BLaER1 treated with 17β-estradiol and CSF1 and Interleukin-3, amounts not matched to agents 10 nM and 100 nM (cell line): ENCODE measurements around the gene SLC24A4.

ENCODE experiments used
- H3K27ac ChIP-seq, 11 experiments: shearing (Covaris generic); formaldehyde crosslinking; 2 replicates each; pipeline ENCODE4 v1.8.1; 2022
- H3K27me3 ChIP-seq, 11 experiments: shearing (Covaris generic); formaldehyde crosslinking; 2 replicates each; pipeline ENCODE4 v1.8.1; 2022
- H3K36me3 ChIP-seq, 11 experiments: shearing (Covaris generic); formaldehyde crosslinking; 2 replicates each; pipeline ENCODE4 v1.8.1; 2022
- H3K4me1 ChIP-seq, 10 experiments: shearing (Covaris generic); formaldehyde crosslinking; 2 replicates each; pipeline ENCODE4 v1.8.1; 2022
- H3K4me2 ChIP-seq, 11 experiments: shearing (Covaris generic); formaldehyde crosslinking; 2 replicates each; pipeline ENCODE4 v1.8.1; 2022
- H3K4me3 ChIP-seq, 10 experiments: shearing (Covaris generic); formaldehyde crosslinking; 2 replicates each; pipeline ENCODE4 v1.8.1; 2022
- H3K9ac ChIP-seq, 11 experiments: shearing (Covaris generic); formaldehyde crosslinking; 2 replicates each; pipeline ENCODE4 v1.8.1; 2022
- H3K9me3 ChIP-seq, 11 experiments: shearing (Covaris generic); formaldehyde crosslinking; replicated peaks in 1 of 11; 2 replicates each; pipeline ENCODE4 v1.8.1; 2022
- H4K20me1 ChIP-seq, 11 experiments: shearing (Covaris generic); formaldehyde crosslinking; 2 replicates each; pipeline ENCODE4 v1.8.1; 2022
- Cebpa-rat ChIP-seq, 11 experiments: shearing (Covaris generic); IDR thresholded peaks; 2 replicates each; pipeline ENCODE4 v1.8.1; 2022

The SLC24A4 gene

DNA sequence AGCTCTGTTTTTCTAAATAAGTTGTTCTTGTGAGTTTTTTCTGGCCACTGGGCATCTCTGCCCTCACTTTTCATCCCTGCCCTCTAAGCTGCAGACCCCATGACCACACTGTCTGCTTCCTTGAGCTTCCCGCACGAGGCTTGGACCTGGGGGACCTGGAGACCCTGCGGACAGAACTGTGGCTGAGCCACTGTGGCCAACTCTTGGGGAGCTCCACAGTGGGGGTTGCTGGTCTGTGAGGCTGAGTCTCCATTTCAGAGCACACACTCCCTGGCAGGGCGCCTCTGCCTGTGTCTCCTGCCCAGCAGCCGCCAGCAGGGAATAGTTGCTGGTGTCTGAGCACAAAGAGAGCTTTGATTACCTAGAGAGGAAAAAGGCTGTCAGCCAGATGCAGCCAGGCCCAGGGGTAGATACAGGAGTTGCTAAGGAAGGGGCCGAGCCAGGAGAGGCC, 177.6 kb downstream of the SLC24A4 start:
- Histone ChIP-seq H3K4me1 (peaks cover 20 to 33% (median 31%) of the 10 kb centered on the region in 10 experiments), H3K27ac (no peak overlapping the region), H3K4me2 (peak overlapping the region in 8 of 11 experiments; percentile 27 to 61 (median 50); a peak in 15 of 22 replicates), H3K4me3 (no peak overlapping the region), H3K27me3 (peaks cover 0 to 37% (median 0%) of the 10 kb centered on the region in 11 experiments; a peak in 3 of 22 replicates), H3K36me3 (no peaks in the 10 kb centered on the region), H3K9ac (peak overlapping the region in 1 of 11 experiments; percentile 14; a peak in 1 of 22 replicates), H4K20me1 (no peaks in the 10 kb centered on the region), H3K9me3 (no peaks in the 10 kb centered on the region)
- no peak for TF ChIP-seq Cebpa-rat (IDR thresholded peaks at IDR 0.05)

DNA sequence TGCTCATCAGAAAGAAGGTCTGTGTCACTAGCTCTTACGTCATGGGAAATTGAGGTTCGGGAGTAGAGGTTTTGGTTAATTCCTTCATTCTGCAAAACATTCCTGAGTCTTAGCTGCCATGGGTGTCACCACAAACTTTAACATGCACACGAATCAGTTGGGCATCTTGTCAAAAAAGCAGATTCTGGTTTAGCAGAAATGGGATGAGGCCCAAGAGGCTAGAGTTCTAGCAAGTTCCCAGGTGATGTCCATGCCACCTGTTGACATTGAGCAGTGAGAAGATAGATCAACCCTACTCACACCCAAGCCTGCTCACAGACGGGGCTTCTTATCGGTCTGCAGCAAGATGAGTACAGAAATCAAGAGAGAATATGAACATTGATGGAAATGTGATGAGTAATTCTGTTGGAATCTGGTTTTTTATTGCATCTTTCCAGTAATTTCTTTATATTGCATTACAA, 179.0 kb downstream of the SLC24A4 start:
- H3K36me3 ChIP-seq, result no peaks in the 10 kb centered on the region
- H3K27me3 ChIP-seq, result peaks cover 0 to 37% (median 0%) of the 10 kb centered on the region in 11 experiments; a peak in 3 of 22 replicates
- no peak overlapping the region for H3K27ac ChIP-seq
- H4K20me1 ChIP-seq, result peaks cover 0 to 11% (median 0%) of the 10 kb centered on the region in 11 experiments; a peak in 3 of 22 replicates
- no peak for TF ChIP-seq Cebpa-rat (IDR thresholded peaks at IDR 0.05)
- no peak overlapping the region for H3K4me2 ChIP-seq
- H3K4me3 ChIP-seq, result no peak overlapping the region
- no peak overlapping the region for H3K9ac ChIP-seq
- H3K4me1 ChIP-seq, result peaks cover 24 to 39% (median 36%) of the 10 kb centered on the region in 10 experiments
- H3K9me3 ChIP-seq, result no peaks in the 10 kb centered on the region

DNA sequence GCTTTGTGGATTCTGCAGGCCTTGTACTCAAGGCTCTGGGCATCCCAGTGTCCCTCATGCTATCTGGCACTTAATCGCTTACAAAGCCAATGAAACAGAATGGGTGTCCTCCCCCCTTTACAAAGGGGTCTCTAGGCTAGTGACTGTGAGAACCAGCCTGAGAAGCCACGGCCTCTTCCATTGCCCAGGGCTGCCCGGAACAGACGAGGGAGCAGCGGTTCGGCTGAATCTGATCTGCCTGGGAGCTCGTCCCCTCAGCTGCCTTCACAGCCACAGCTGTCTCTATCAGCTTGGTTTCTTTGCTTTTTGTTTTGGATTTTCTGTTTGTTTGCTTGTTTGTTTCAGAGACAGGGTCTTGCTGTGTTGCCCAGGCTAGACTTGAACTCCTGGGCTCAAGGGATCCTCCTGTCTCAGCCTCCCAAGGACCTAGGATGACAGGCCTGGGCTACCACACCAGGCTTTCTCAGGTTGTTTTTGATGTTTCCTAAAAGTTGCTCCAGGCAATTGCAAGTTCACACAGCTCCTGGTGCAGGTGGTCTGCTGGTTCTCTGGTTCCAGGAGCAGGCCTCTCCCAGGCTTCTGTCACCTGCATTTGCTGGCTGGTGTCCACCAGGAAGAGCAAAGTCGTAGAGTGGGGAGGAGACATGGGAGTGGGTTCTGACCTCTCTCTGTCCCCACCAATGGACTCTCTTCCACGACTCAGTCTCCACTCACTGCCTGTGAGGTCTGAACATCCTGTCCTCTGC, 179.7 kb downstream of the SLC24A4 start:
- no peaks in the 10 kb centered on the region for H3K36me3 ChIP-seq
- TF ChIP-seq Cebpa-rat (IDR thresholded peaks at IDR 0.05), result no peak

DNA sequence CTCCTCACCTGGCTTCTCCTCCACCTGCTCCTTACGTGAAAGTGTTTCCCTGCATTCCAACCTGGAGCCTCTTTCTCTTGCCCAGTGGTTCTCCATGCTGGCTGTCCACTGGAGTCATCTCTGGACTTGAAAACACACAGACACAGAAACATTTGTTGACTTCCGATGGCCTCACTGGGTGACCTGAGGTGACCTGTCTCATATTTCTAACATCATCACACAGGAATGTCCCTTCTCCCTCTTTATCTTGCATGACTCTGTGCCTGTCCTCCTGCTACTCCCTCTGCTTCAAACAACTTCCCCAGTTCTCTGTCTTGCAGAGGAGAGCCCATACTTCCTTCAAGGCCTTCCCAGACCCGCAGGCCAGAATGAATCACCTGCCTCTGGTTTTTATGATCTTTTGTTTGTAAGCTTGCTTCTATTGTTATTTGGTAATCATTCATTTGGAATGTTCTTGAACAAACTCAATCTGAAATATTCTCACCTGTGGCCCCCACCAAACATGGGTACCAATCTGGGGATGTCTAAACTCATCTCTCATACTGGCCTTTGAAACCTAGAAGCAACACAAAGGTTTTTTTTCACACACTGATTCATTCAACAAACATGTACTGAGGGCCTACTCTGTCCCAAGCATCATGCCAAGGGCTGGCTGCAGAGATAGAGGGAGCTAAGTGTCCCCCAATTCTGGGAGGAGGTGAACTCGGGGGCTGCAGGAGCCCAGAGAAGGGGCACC, 181.0 kb downstream of the SLC24A4 start:
- H3K4me1 ChIP-seq, result peaks cover 28 to 38% (median 32%) of the 10 kb centered on the region in 10 experiments
- peaks cover 0 to 16% (median 0%) of the 10 kb centered on the region in 11 experiments; a peak in 3 of 22 replicates for H4K20me1 ChIP-seq
- H3K36me3 ChIP-seq, result no peaks in the 10 kb centered on the region
- TF ChIP-seq Cebpa-rat (IDR thresholded peaks at IDR 0.05), result no peak
- H3K27me3 ChIP-seq, result peaks cover 0 to 35% (median 0%) of the 10 kb centered on the region in 11 experiments; a peak in 5 of 22 replicates
- H3K9me3 ChIP-seq, result no peaks in the 10 kb centered on the region
- peak overlapping the region in 3 of 11 experiments; percentile 10 to 41 (median 31); a peak in 5 of 22 replicates for H3K4me2 ChIP-seq
- H3K27ac ChIP-seq, result no peak overlapping the region
- no peak overlapping the region for H3K4me3 ChIP-seq
- H3K9ac ChIP-seq, result no peak overlapping the region

More for the DNA sequence above, 179.7 kb downstream of the SLC24A4 start:
- H3K4me2 ChIP-seq, result no peak overlapping the region
- H3K27me3 ChIP-seq, result peaks cover 0 to 35% (median 0%) of the 10 kb centered on the region in 11 experiments; a peak in 3 of 22 replicates
- H3K4me3 ChIP-seq, result no peak overlapping the region
- peaks cover 0 to 16% (median 0%) of the 10 kb centered on the region in 11 experiments; a peak in 3 of 22 replicates for H4K20me1 ChIP-seq
- no peak overlapping the region for H3K27ac ChIP-seq
- H3K9me3 ChIP-seq, result no peaks in the 10 kb centered on the region
- H3K4me1 ChIP-seq, result peaks cover 32 to 40% (median 36%) of the 10 kb centered on the region in 10 experiments
- H3K9ac ChIP-seq, result no peak overlapping the region

DNA sequence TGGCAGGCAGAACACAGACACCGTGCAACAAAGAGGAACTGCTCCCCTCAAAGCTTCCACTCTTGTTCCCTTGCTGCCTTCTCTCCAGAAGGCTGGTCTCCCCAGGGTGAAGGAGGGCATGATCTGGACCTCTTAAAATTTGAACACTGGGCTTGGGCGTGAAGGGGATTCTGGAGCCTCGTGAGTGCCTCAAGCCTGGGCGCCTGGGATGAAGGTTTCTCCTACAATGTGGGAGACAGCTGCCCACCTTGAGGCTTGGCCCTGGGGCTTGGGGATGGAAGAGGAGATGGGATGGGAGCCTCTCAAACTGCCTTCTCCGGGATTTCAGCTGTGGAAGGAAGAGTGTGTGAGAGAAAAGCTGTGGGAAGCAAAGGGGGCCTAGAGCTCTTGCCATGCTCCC, 182.9 kb downstream of the SLC24A4 start:
- no peak overlapping the region for H3K9ac ChIP-seq
- no peaks in the 10 kb centered on the region for H3K36me3 ChIP-seq
- peaks cover 0 to 41% (median 0%) of the 10 kb centered on the region in 11 experiments; a peak in 6 of 22 replicates for H3K27me3 ChIP-seq
- H3K4me2 ChIP-seq, result peak overlapping the region in 10 of 11 experiments; percentile 63 to 91 (median 74); a peak in 18 of 22 replicates
- no peak overlapping the region for H3K4me3 ChIP-seq
- H3K9me3 ChIP-seq, result no peaks in the 10 kb centered on the region
- H3K4me1 ChIP-seq, result peaks cover 19 to 38% (median 25%) of the 10 kb centered on the region in 10 experiments
- TF ChIP-seq Cebpa-rat (IDR thresholded peaks at IDR 0.05), result no peak
- H4K20me1 ChIP-seq, result peaks cover 0 to 16% (median 0%) of the 10 kb centered on the region in 11 experiments; a peak in 3 of 22 replicates
- H3K27ac ChIP-seq, result no peak overlapping the region

DNA sequence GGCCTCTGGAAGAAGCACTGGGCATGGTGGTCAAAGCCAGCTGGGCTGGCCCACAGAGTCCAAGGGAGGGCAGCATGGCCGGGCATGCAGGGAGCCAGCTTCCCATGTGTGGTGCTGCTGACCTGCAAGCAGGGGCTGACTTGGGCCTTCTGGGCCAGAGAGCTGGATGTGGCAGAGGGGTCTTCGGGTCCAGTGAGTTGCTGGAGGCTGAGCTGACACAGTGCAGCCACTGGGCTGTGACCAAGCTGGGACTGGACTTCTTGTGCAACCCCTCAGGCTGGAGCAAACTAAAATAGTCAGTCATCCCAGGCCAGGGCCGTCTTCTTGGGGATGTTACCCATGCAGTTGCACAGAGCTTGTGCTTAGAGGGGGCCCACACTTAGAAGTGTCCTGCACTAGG, 183.3 kb downstream of the SLC24A4 start:
- Histone ChIP-seq H3K4me3 (no peak overlapping the region), H3K9me3 (no peaks in the 10 kb centered on the region), H3K27ac (no peak overlapping the region; a peak in 1 of 22 replicates), H3K9ac (no peak overlapping the region; a peak in 1 of 22 replicates), H3K4me2 (peak overlapping the region; percentile 48 to 91 (median 73)), H4K20me1 (peaks cover 0 to 16% (median 0%) of the 10 kb centered on the region in 11 experiments; a peak in 3 of 22 replicates), H3K4me1 (peaks cover 19 to 40% (median 24%) of the 10 kb centered on the region in 10 experiments), H3K27me3 (peaks cover 0 to 45% (median 0%) of the 10 kb centered on the region in 11 experiments; a peak in 6 of 22 replicates), H3K36me3 (no peaks in the 10 kb centered on the region)
- TF ChIP-seq Cebpa-rat (IDR thresholded peaks at IDR 0.05), result no peak

DNA sequence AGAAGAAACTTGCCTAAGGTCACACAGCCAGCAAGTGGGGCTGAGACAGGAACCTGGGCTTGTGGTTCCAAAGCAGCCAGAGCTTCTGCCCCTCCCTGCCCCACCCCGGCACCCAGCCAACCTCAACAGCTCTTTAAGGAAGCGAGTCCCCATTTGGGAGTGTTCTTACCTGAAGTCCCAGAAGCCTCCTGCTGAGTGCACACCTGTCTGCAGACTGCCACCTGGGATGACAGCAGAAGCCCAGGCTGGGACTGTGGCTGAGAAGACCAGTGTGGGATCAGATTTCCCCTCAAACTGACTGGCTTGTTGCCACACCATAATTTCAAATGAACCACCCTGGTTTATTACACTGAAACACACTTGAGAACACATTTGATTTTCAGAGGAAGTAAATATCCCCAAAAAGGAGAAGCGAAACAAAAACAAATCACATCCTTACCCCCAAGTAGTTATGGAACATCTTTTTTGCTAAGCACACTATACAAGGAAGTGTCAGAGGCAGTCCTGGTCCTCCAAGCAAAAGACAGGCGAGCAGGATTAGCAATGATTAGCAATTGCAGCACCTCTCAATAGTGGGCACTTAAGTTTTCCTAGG, 184.3 kb downstream of the SLC24A4 start:
- Histone ChIP-seq H3K27ac (peak overlapping the region in 6 of 11 experiments; percentile 24 to 65 (median 47); a peak in 12 of 22 replicates), H3K4me3 (no peak overlapping the region), H3K4me1 (peaks cover 19 to 46% (median 24%) of the 10 kb centered on the region in 10 experiments), H4K20me1 (peaks cover 0 to 16% (median 0%) of the 10 kb centered on the region in 11 experiments; a peak in 3 of 22 replicates), H3K9me3 (no peaks in the 10 kb centered on the region), H3K9ac (peak overlapping the region in 3 of 11 experiments; percentile 1 to 30 (median 20); a peak in 2 of 22 replicates), H3K36me3 (no peaks in the 10 kb centered on the region), H3K4me2 (peak overlapping the region; percentile 48 to 91 (median 73)), H3K27me3 (peaks cover 0 to 45% (median 0%) of the 10 kb centered on the region in 11 experiments; a peak in 6 of 22 replicates)
- no peak for TF ChIP-seq Cebpa-rat (IDR thresholded peaks at IDR 0.05)

DNA sequence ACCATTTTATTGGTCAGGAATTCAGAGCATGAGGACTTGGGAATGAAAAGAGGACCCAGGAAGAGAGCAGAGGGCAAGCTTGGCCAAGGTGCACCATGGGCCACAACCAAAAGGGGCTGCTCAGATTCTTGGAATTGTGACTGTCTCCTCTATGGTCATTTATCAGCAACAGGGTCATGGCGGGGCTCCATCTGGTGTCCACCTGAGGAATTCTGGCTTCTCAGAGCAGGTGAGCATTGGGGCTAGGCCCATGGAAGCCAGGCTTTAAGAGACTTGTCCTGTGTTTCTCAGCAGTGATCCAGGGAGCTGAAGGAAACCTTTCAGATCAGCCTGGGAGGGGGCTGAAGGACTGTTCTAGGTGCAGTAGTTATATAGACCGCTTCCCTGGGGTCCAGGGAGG, 188.0 kb downstream of the SLC24A4 start:
- no peak for TF ChIP-seq Cebpa-rat (IDR thresholded peaks at IDR 0.05)
- no peak overlapping the region for H3K4me3 ChIP-seq
- H4K20me1 ChIP-seq, result peaks cover 0 to 20% (median 0%) of the 10 kb centered on the region in 11 experiments; a peak in 4 of 22 replicates
- H3K36me3 ChIP-seq, result no peaks in the 10 kb centered on the region
- peaks cover 0 to 40% (median 13%) of the 10 kb centered on the region in 11 experiments; a peak in 16 of 22 replicates for H3K27me3 ChIP-seq
- H3K4me2 ChIP-seq, result peak overlapping the region in 1 of 11 experiments; percentile 25; a peak in 3 of 22 replicates
- H3K9ac ChIP-seq, result no peak overlapping the region
- H3K27ac ChIP-seq, result no peak overlapping the region
- H3K4me1 ChIP-seq, result peaks cover 45 to 61% (median 52%) of the 10 kb centered on the region in 10 experiments
- H3K9me3 ChIP-seq, result no peaks in the 10 kb centered on the region
